MCF 10A (cell line): ENCODE measurements around the gene LPAR3. TPM values are rescaled to one million over a fixed set of nuclear protein-coding genes. Genes with fewer than 3 reads are reported as not detected.

Experiments
- BruUV-seq: library from RNA; stranded (reverse); fragments of 400-500 nt; replicated peaks from 2 replicates; lab custom pipeline; 2021; lab: Mats Ljungman, UMichigan
- CTCF ChIA-PET: fragments of 300-600 bp; sonication (Branson Sonifier 250); formaldehyde crosslinking; extraction: SDS; loops from one replicate; lab custom pipeline; 2021; ENCODE audit warnings: antibody characterized with exemption, inconsistent platforms; lab: Yijun Ruan, JAX
- POLR2A ChIA-PET: fragments of 300-600, 350-650 bp; sonication (Branson Sonifier 250); formaldehyde crosslinking; extraction: SDS; loops from one replicate; lab custom pipeline; 2020; ENCODE audit warnings: antibody characterized with exemption, inconsistent platforms; lab: Yijun Ruan, JAX
- DNase-seq: peaks from one replicate; pipeline ENCODE4 v3.0.0-alpha.2; 2018; ENCODE audit not compliant: unreplicated experiment
- H3K27ac Mint-ChIP-seq: one replicate; pipeline ENCODE4 v1.8.0; 2022; ENCODE audit warnings: mild to moderate bottlenecking, low read depth, mixed read lengths; ENCODE audit not compliant: unreplicated experiment
- H3K27me3 Mint-ChIP-seq: one replicate; pipeline ENCODE4 v1.8.0; 2022; ENCODE audit warnings: mixed read lengths; ENCODE audit not compliant: insufficient read depth, unreplicated experiment
- H3K36me3 Mint-ChIP-seq: one replicate; pipeline ENCODE4 v1.8.0; 2022; ENCODE audit warnings: mild to moderate bottlenecking, moderate library complexity, mixed read lengths; ENCODE audit not compliant: insufficient read depth, unreplicated experiment
- H3K4me1 Mint-ChIP-seq: one replicate; pipeline ENCODE4 v1.8.0; 2022; ENCODE audit warnings: mixed read lengths; ENCODE audit not compliant: insufficient read depth, unreplicated experiment
- H3K4me3 Mint-ChIP-seq: one replicate; pipeline ENCODE4 v1.8.0; 2022; ENCODE audit warnings: mild to moderate bottlenecking, moderate library complexity, mixed read lengths; ENCODE audit not compliant: unreplicated experiment
- H3K9me3 Mint-ChIP-seq: one replicate; pipeline ENCODE4 v1.8.0; 2022; ENCODE audit warnings: mixed read lengths; ENCODE audit not compliant: unreplicated experiment
- CTCF ChIP-seq: fragments of 200-600 bp; IDR thresholded peaks from one replicate; pipeline ENCODE4 v1.8.0; 2022; ENCODE audit warnings: antibody characterized with exemption, mild to moderate bottlenecking; ENCODE audit not compliant: unreplicated experiment
- intact Hi-C: fragments of 100-400 bp; cut with micrococcal nuclease; formaldehyde crosslinking; loops from 2 replicates; pipeline ENCODE4 v1.14.1; 2022
- total RNA-seq: library from RNA; stranded (reverse); gene quantifications from 2 replicates; pipeline ENCODE4 v1.2.3, GENCODE V29; 2022

LPAR3 gene
- total RNA-seq, 1 experiment from 2014 or later: 1.0 TPM

- POLR2A ChIA-PET: no interaction called here
- H3K36me3 Mint-ChIP-seq: no peaks in the 10 kb centered on the region
- CTCF ChIA-PET: interaction anchor here (0.6 to 0.8 kb wide), 3 partner anchors 13 to 37 kb away, joined by 3 to 4 read pairs (median 3); no protein-coding TSS in a partner anchor
- peaks cover 10% of the 10 kb centered on the region for H3K4me1 Mint-ChIP-seq
- no peak for DNase-seq
- no TSS peak for BruUV-seq
- no peak overlapping the region for H3K27ac Mint-ChIP-seq
- H3K4me3 Mint-ChIP-seq: no peak overlapping the region
- no peak for TF ChIP-seq CTCF
- no peaks in the 10 kb centered on the region for H3K27me3 Mint-ChIP-seq
- intact Hi-C loops: no loop called here
- no peaks in the 10 kb centered on the region for H3K9me3 Mint-ChIP-seq
Observed at GRCh38 chr1:84877592-84877991, 15.4 kb downstream of the LPAR3 start.

- intact Hi-C loops: no loop called here
- Mint-ChIP-seq H3K27me3 (no peaks in the 10 kb centered on the region), H3K27ac (no peak overlapping the region), H3K9me3 (no peaks in the 10 kb centered on the region), H3K4me1 (peaks cover 10% of the 10 kb centered on the region), H3K36me3 (no peaks in the 10 kb centered on the region), H3K4me3 (no peak overlapping the region)
- CTCF ChIA-PET: interaction anchor here (0.6 kb wide), 1 partner anchor 13 kb away, joined by 3 read pairs; no protein-coding TSS in a partner anchor
- DNase-seq: no peak
- POLR2A ChIA-PET: no interaction called here
- TF ChIP-seq CTCF: no peak
- BruUV-seq: no TSS peak
Observed at GRCh38 chr1:84876353-84876752, 16.7 kb downstream of the LPAR3 start.

GRCh38 chr1:84873366-84873765 lies 19.6 kb downstream of the LPAR3 start:
- DNase-seq: no peak
- Mint-ChIP-seq H3K36me3 (no peaks in the 10 kb centered on the region), H3K27ac (no peak overlapping the region), H3K4me3 (no peak overlapping the region), H3K27me3 (no peaks in the 10 kb centered on the region), H3K4me1 (peaks cover 9% of the 10 kb centered on the region), H3K9me3 (no peaks in the 10 kb centered on the region)
- POLR2A ChIA-PET: no interaction called here
- TF ChIP-seq CTCF: no peak
- BruUV-seq: no TSS peak
- intact Hi-C loops: no loop called here
- CTCF ChIA-PET: interaction anchor here (0.6 kb wide), 1 partner anchor 1151 kb away, joined by 3 read pairs; no protein-coding TSS in a partner anchor

GRCh38 chr1:84872696-84873355 lies 20.2 kb downstream of the LPAR3 start:
- intact Hi-C loops: no loop called here
- Mint-ChIP-seq H3K4me3 (no peak overlapping the region), H3K27me3 (no peaks in the 10 kb centered on the region), H3K36me3 (no peaks in the 10 kb centered on the region), H3K9me3 (no peaks in the 10 kb centered on the region), H3K4me1 (peaks cover 4% of the 10 kb centered on the region), H3K27ac (no peak overlapping the region)
- no peak for DNase-seq
- CTCF ChIA-PET: interaction anchor here (0.7 kb wide), 2 partner anchors 17 to 1128 kb away, joined by 3 read pairs; no protein-coding TSS in a partner anchor
- BruUV-seq: no TSS peak
- TF ChIP-seq CTCF: no peak
- POLR2A ChIA-PET: no interaction called here
